MCF 10A (cell line): ENCODE data around the gene AGAP1. TPM values are rescaled to one million over a fixed set of nuclear protein-coding genes. Genes with fewer than 3 reads are reported as not detected.

Source experiments
- BruUV-seq: library from RNA; stranded (reverse); fragments of 400-500 nt; replicated peaks from 2 replicates; lab custom pipeline; 2021; lab: Mats Ljungman, UMichigan
- CTCF ChIA-PET: fragments of 300-600 bp; sonication (Branson Sonifier 250); formaldehyde crosslinking; extraction: SDS; loops from one replicate; lab custom pipeline; 2021; ENCODE audit warnings: antibody characterized with exemption, inconsistent platforms; lab: Yijun Ruan, JAX
- POLR2A ChIA-PET: fragments of 300-600, 350-650 bp; sonication (Branson Sonifier 250); formaldehyde crosslinking; extraction: SDS; loops from one replicate; lab custom pipeline; 2020; ENCODE audit warnings: antibody characterized with exemption, inconsistent platforms; lab: Yijun Ruan, JAX
- DNase-seq: peaks from one replicate; pipeline ENCODE4 v3.0.0-alpha.2; 2018; ENCODE audit not compliant: unreplicated experiment
- H3K27ac Mint-ChIP-seq: one replicate; pipeline ENCODE4 v1.8.0; 2022; ENCODE audit warnings: mild to moderate bottlenecking, low read depth, mixed read lengths; ENCODE audit not compliant: unreplicated experiment
- H3K27me3 Mint-ChIP-seq: one replicate; pipeline ENCODE4 v1.8.0; 2022; ENCODE audit warnings: mixed read lengths; ENCODE audit not compliant: insufficient read depth, unreplicated experiment
- H3K36me3 Mint-ChIP-seq: one replicate; pipeline ENCODE4 v1.8.0; 2022; ENCODE audit warnings: mild to moderate bottlenecking, moderate library complexity, mixed read lengths; ENCODE audit not compliant: insufficient read depth, unreplicated experiment
- H3K4me1 Mint-ChIP-seq: one replicate; pipeline ENCODE4 v1.8.0; 2022; ENCODE audit warnings: mixed read lengths; ENCODE audit not compliant: insufficient read depth, unreplicated experiment
- H3K4me3 Mint-ChIP-seq: one replicate; pipeline ENCODE4 v1.8.0; 2022; ENCODE audit warnings: mild to moderate bottlenecking, moderate library complexity, mixed read lengths; ENCODE audit not compliant: unreplicated experiment
- H3K9me3 Mint-ChIP-seq: one replicate; pipeline ENCODE4 v1.8.0; 2022; ENCODE audit warnings: mixed read lengths; ENCODE audit not compliant: unreplicated experiment
- intact Hi-C: fragments of 100-400 bp; cut with micrococcal nuclease; formaldehyde crosslinking; loops from 2 replicates; pipeline ENCODE4 v1.14.1; 2022
- total RNA-seq: library from RNA; stranded (reverse); gene quantifications from 2 replicates; pipeline ENCODE4 v1.2.3, GENCODE V29; 2022
- TF ChIP-seq, protein P1 (sequence below): fragments of 200-600 bp; IDR thresholded peaks from one replicate; pipeline ENCODE4 v1.8.0; 2022; ENCODE audit warnings: antibody characterized with exemption, mild to moderate bottlenecking; ENCODE audit not compliant: unreplicated experiment

Gene AGAP1
- total RNA-seq, 1 experiment from 2014 or later: 41.3 TPM

GRCh38 chr2:236127010-236127409 lies 633.2 kb downstream of the AGAP1 start:
- Mint-ChIP-seq H3K9me3 (no peaks in the 10 kb centered on the region), H3K27me3 (no peaks in the 10 kb centered on the region), H3K4me3 (no peak overlapping the region), H3K4me1 (no peaks in the 10 kb centered on the region), H3K27ac (no peak overlapping the region), H3K36me3 (peaks cover 13% of the 10 kb centered on the region)
- no TSS peak for BruUV-seq
- DNase-seq: no peak
- intact Hi-C loops: no loop called here
- ChIA-PET CTCF (interaction anchor here (1.2 kb wide), 1 partner anchor 11 kb away, joined by 3 read pairs; no protein-coding TSS in a partner anchor), POLR2A (interaction anchor here (0.7 kb wide), 1 partner anchor 111 kb away, joined by 3 read pairs; no protein-coding TSS in a partner anchor)
- TF ChIP-seq, protein P1, sequence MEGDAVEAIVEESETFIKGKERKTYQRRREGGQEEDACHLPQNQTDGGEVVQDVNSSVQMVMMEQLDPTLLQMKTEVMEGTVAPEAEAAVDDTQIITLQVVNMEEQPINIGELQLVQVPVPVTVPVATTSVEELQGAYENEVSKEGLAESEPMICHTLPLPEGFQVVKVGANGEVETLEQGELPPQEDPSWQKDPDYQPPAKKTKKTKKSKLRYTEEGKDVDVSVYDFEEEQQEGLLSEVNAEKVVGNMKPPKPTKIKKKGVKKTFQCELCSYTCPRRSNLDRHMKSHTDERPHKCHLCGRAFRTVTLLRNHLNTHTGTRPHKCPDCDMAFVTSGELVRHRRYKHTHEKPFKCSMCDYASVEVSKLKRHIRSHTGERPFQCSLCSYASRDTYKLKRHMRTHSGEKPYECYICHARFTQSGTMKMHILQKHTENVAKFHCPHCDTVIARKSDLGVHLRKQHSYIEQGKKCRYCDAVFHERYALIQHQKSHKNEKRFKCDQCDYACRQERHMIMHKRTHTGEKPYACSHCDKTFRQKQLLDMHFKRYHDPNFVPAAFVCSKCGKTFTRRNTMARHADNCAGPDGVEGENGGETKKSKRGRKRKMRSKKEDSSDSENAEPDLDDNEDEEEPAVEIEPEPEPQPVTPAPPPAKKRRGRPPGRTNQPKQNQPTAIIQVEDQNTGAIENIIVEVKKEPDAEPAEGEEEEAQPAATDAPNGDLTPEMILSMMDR: no peak

- TF ChIP-seq, protein P1: no peak
- intact Hi-C loops: no loop called here
- Mint-ChIP-seq H3K27me3 (no peaks in the 10 kb centered on the region), H3K36me3 (peaks cover 12% of the 10 kb centered on the region), H3K9me3 (no peaks in the 10 kb centered on the region), H3K27ac (no peak overlapping the region), H3K4me3 (no peak overlapping the region), H3K4me1 (no peaks in the 10 kb centered on the region)
- CTCF ChIA-PET: interaction anchor here (1.2 kb wide), 1 partner anchor 9 kb away, joined by 3 read pairs; no protein-coding TSS in a partner anchor
- DNase-seq: no peak
- no TSS peak for BruUV-seq
- POLR2A ChIA-PET: no interaction called here
Measured at GRCh38 chr2:236128321-236128720, 634.5 kb downstream of the AGAP1 start.

- Mint-ChIP-seq H3K4me1 (no peaks in the 10 kb centered on the region), H3K27me3 (no peaks in the 10 kb centered on the region), H3K27ac (no peak overlapping the region), H3K9me3 (no peaks in the 10 kb centered on the region), H3K36me3 (peaks cover 12% of the 10 kb centered on the region), H3K4me3 (no peak overlapping the region)
- DNase-seq: no peak
- no TSS peak for BruUV-seq
- ChIA-PET POLR2A (no interaction called here), CTCF (no interaction called here)
- intact Hi-C loops: no loop called here
- TF ChIP-seq, protein P1: no peak
Measured at GRCh38 chr2:236129935-236130334, 636.1 kb downstream of the AGAP1 start.

- DNase-seq: no peak
- H3K27ac Mint-ChIP-seq: no peak overlapping the region
- TF ChIP-seq, protein P1: no peak
- peaks cover 9% of the 10 kb centered on the region for H3K36me3 Mint-ChIP-seq
- no peaks in the 10 kb centered on the region for H3K27me3 Mint-ChIP-seq
- H3K4me1 Mint-ChIP-seq: no peaks in the 10 kb centered on the region
- BruUV-seq: no TSS peak
- no peaks in the 10 kb centered on the region for H3K9me3 Mint-ChIP-seq
- intact Hi-C loops: no loop called here
- POLR2A ChIA-PET: no interaction called here
- CTCF ChIA-PET: no interaction called here
- H3K4me3 Mint-ChIP-seq: no peak overlapping the region
Measured at GRCh38 chr2:236130349-236130998, 636.6 kb downstream of the AGAP1 start.
